RCC 7860 (cell line): ENCODE measurements around the gene EBP.
"Not testable (repeated sequence)": the region's sequence is repeated elsewhere in the genome, so short reads cannot be mapped to it uniquely, and the experiment has no call there.

ENCODE experiments used
- DNase-seq: peaks from one replicate; pipeline ENCODE4 v3.0.0-alpha.2; 2015; ENCODE audit warnings: low spot score
- FAIRE-seq: peaks from 2 replicates; lab custom pipeline; 2012; peaks lifted over from hg19 to GRCh38; lab: Jason Lieb, UNC

Gene EBP

GRCh38 chrX:48492293-48492910 lies 29.2 kb upstream of the EBP start:
- DNase-seq (peak; percentile 55), FAIRE-seq (peak; percentile 89)

DNA sequence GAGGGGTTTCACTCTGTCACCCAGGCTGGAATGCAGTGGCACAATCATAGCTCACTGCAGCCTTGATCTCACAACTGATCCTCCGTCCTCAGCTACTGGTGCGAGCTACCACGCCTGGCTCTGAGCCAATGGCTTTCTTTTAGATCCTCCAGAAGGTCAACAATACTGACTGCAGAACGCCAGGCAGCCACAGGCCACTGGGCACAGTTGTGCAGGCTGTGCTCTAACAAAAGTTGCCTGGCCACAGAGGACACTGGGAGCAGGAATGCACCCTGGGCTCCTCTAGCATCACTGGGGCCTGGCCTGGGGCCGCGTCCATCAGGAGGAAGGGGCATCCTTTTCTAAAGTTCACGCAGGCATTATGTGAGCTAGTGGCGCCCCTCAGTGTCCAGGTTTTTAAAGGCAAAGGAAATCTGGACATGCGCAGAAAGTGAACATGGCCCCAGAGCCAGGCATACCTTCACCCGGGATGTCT lies 27.7 kb upstream of the EBP start:
- FAIRE-seq (no peak), DNase-seq (no peak)

DNA sequence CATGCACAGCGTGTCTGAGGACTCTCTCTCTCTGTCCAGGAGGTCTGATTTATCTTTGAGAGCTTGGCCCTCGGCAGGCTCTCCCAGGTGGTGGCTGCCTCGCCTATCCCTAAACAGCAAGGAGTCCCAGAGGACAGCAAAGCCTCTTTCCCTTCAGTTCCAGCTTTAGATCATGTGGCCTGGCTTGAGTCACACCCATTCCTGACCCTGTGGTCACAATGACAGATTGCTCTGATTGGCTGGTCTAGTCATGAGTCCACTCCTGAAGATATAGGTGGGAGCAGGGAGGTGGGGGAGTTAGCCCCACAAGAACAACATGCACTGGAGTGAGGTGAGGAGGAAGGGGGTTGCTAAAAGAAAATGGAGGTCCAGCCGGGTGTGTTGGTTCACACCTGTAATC lies 24.9 kb upstream of the EBP start:
- FAIRE-seq: peak; percentile 52

GRCh38 chrX:48497871-48498270 lies 23.7 kb upstream of the EBP start:
- DNase-seq (no peak), FAIRE-seq (no peak)

More for the DNA sequence above, 24.9 kb upstream of the EBP start:
- peak; percentile 43 for DNase-seq

DNA sequence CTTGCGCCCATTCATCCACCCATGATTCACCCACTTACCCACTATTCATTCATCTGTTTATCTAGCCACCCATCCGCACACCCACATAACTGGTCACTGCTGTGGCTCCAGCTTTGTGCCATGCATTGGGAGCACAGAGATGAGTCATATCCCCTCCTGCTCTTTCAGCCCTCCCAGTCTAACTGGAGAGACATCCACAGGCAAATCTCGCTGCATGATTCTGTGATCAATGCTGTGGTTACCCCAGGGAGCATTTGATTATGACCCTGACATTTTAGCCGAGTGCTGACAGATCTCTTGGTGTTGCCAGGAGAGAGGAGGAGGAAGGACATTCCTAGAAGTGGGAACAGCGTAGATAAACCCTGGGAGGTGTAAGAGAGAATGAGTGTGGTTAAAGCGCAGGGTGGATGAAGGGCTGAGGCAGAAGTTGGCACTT lies 23.2 kb upstream of the EBP start:
- peak; percentile 100 for FAIRE-seq
- DNase-seq: peak; percentile 98

- FAIRE-seq: no peak
- DNase-seq: no peak
Measured at GRCh38 chrX:48504261-48504660, 17.3 kb upstream of the EBP start.

- peak; percentile 53 for DNase-seq
- peak; percentile 94 for FAIRE-seq
Measured at GRCh38 chrX:48505481-48505880, 16.1 kb upstream of the EBP start.

DNA sequence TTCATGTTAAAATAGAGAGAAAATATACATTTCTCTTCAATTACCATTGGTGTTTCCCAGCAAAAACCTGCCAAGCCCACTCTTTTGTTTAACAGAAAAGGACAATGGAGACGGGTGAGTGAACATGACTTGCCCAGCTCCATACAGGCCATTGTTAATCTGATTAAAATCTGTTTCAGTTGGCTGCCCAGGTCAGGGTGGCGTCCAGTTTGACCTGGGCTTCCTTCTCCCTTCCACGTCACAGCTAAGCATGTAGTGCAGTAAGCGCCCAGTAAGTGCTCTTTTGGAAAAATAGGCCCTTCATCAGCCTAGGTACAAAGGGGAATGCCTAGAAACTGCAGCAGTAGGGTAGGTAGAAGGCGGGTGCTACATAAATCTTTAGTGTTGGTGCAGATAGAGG lies 14.4 kb upstream of the EBP start:
- FAIRE-seq (peak; percentile 95), DNase-seq (peak; percentile 68)

DNA sequence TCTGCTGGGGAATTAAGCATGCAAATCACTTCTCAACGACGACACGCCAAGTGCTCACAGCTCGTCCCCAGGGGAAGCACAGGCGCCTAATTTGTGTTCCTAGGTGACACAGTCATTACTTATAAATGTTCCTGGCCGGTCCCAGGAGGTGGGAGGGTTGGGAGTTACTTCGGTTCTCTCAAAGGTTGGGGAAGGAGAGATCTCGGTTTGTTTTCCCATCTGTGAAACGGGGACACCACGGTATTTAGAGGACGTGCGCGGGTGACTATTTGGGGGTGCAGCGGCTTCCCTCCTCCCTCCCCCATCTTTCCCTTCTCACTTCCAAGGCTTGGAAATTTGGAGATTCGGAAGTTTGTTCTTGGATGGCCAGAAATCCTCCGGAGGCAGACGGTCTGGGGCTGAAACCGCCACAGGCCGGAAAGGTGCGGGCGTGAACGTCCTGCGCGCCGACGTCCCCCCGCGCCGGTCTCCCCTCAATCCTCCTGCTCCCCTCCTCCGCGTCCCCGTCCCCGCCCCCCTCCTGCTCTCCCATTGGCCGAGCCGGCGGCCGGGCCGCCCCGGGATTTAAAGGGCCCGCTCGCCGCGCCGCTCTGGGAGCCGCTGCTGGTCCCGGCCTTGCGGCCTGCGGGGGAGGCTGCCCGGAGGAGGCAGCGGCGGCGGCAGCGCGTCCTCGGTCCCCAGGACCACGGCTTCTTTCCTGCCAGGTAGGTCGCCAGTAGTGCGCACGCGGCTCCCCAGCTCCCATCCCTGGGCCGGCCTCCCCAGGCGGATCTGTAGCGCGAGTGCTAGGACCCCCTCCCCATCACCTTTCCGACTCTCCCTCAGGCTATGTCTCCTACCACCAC lies 13.0 kb upstream of the EBP start, which contains the start of gene PORCN:
Gene PORCN (plus strand): TSS at position 593 of the 845 bp plus-strand sequence. CDS start 829 bp downstream, outside the sequence.
- DNase-seq: peak; percentile 41
- FAIRE-seq: peak; percentile 35

GRCh38 chrX:48509245-48509590 lies 12.4 kb upstream of the EBP start:
- no peak for DNase-seq
- no peak for FAIRE-seq

DNA sequence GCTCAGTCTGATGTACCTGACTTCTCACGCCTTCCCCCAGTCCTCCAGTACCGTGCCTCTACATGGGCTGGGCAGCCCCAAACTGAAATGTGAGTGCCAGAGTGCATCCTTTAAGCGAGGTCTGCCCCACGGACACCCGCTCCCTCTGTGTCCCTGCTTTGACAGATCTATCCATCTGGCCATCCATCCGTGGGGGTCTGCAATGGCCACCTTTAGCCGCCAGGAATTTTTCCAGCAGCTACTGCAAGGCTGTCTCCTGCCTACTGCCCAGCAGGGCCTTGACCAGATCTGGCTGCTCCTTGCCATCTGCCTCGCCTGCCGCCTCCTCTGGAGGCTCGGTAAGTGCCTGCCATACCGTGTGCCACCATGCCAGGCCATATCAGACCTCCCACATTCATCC lies 12.0 kb upstream of the EBP start:
- DNase-seq (no peak), FAIRE-seq (no peak)

DNA sequence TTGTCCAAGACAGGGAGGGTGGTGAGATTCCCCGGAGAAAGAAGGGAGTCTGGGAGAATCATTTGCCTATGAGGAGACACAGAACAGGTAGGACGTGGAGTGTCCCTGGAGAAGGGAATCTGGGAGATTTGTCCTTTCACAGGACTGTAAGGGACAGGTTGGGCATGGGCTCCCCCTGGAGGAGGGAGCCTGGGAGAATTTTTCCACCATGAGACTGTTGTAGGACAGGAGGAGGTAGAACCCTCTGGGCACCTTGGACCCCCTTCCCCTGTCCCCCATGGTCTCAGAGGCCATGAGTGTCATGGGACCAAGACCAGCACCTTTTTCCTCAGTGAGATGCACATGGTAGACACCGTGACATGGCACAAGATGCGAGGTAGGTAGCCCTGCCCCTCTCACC lies 10.0 kb upstream of the EBP start:
- FAIRE-seq (no peak), DNase-seq (no peak)

- DNase-seq: no peak
- no peak for FAIRE-seq
Measured at GRCh38 chrX:48512371-48512935, 9.2 kb upstream of the EBP start.

DNA sequence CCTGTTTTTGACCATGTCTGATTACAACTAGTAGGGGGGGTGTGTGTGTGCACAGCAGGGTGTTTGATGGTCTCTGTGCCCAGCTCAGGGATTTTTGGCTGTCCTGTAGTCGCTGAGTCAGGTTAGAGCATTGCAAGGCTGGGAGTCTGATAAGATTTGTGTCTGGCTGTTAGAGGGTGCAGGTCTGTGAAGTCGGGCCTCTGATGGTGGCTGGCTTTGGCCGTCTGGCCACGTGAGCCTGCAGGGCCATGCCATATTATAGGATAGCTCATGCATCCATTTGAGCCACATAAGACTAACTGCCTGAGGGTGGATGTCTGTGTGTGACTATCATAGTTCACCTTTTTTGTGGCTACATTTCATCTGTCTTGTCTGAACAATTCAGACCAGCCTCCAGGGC lies 7.9 kb upstream of the EBP start:
- FAIRE-seq (no peak), DNase-seq (no peak)

DNA sequence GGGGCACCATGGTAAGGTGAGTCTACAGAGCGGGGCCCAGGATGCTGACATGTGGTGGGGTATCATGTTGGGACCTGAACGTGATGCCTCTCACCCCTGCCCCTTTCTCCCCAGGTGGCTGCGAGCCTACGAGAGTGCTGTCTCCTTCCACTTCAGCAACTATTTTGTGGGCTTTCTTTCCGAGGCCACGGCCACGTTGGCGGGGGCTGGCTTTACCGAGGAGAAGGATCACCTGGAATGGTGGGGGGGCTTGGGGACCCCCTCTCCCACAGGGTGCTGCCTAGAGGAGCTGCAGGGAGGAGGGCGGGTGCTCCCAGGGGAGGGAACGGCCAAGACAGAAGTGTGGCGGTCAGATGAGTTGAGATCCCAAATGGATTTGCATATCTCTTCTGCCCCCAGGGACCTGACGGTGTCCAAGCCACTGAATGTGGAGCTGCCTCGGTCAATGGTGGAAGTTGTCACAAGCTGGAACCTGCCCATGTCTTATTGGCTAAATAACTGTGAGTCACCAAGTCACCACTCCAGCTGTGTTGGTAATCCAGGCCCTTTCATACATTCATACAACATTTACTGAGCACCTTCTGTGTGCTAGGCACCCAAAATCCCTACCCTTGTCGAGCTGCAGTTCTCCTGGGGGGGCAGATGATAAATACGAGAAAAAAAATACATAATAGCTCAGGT lies 7.3 kb upstream of the EBP start:
- FAIRE-seq: no peak

GRCh38 chrX:48514868-48515460 lies 6.6 kb upstream of the EBP start:
- DNase-seq (no peak), FAIRE-seq (no peak)

More for the DNA sequence above, 7.3 kb upstream of the EBP start:
- DNase-seq: no peak

DNA sequence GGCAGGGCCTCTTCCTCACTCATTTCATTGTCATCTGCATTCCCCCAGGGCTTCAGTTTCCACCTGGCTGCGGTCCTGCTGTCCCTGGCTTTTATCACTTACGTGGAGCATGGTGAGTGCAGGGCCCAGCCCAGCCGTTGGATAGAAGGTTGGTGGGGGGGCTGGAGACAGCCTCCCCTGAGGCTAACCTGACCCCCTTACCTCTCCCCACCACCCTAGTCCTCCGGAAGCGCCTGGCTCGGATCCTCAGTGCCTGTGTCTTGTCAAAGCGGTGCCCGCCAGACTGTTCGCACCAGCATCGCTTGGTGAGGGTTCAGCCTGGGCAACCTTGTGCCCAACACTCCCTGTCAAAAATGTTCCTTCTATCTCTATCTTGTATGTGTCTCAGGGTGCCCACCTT lies 5.8 kb upstream of the EBP start:
- DNase-seq (no peak), FAIRE-seq (no peak)

- FAIRE-seq (no peak), DNase-seq (no peak)
Measured at GRCh38 chrX:48516285-48516684, 5.3 kb upstream of the EBP start.

GRCh38 chrX:48516987-48517386 lies 4.6 kb upstream of the EBP start:
- no peak for DNase-seq

DNA sequence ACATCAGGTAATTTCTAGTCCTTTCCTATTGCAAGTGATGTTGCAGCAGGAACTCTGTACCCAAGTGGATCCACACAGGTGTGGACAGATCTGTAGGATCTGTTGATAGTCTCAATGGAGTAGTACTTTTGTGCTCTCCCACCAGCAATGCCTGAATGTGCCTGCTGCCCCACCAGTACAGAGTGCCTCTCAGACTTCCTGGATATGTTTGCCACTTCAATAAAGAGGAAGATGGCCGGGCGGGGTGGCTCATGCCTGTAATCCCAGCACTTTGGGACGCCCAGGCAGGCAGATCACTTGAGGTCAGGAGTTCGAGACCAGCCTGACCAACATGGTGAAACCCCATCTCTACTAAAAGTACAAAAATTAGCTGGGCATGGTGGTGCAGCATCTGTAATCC lies 2.1 kb upstream of the EBP start:
- not testable (repeated sequence) for FAIRE-seq, DNase-seq

More at GRCh38 chrX:48516987-48517386, 4.6 kb upstream of the EBP start:
- no peak for FAIRE-seq

DNA sequence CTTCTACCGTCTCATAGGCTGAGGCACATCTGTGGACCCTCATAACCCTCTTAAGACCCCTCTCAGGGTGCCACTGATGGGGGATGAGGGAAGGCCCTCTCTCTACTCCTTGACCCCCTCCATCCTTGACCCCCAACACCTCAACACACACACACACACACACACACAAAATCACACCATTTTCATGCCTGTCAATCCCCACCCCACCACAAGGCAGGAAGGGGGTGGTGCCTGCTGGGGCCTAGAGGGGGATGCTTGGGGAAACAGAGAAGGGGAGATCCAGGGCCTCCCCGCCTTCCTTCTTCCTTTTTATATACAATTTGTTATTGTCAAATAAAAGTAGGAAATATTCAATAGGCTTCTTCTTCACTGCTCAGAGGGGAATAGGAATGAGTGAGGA lies 1.2 kb upstream of the EBP start:
- no peak for DNase-seq
- FAIRE-seq: no peak
